Psoas muscle (tissue), 8 donors: ENCODE measurements around the gene COL5A1. TPM values are rescaled to one million over a fixed set of nuclear protein-coding genes. Genes with fewer than 3 reads are reported as not detected.
A peak's percentile ranks its signal among the peaks of the same experiment; 100 is the strongest.

Source experiments
- ATAC-seq, 4 donors: fragments of 200-7000 bp; cut with Tn5 transposase; one replicate each; pipeline ENCODE4 v1.9.1; 2020; ENCODE audit warnings: moderate library complexity in 3 of 4, mild to moderate bottlenecking in 2 of 4
- DNase-seq, 2 donors: peaks; one replicate each; pipeline ENCODE4 v3.0.0-alpha.2; 2020
- H3K27ac ChIP-seq: fragments of 200-600 bp; one replicate; pipeline ENCODE4 v1.8.0; 2022
- H3K27me3 ChIP-seq, 3 donors: fragments of 200-600 bp in 1 of 3; one replicate each; pipeline versions ENCODE4 v1.6.1 to v1.8.0; 2013 to 2022; ENCODE audit warnings: low read length in 2 of 3, mild to moderate bottlenecking in 2 of 3, moderate library complexity in 1 of 3; ENCODE audit not compliant: insufficient read depth in 3 of 3
- H3K36me3 ChIP-seq, 2 donors: fragments of 200-600 bp in 1 of 2; one replicate each; pipeline versions ENCODE4 v1.6.1 to v1.8.0; 2013 to 2022; ENCODE audit warnings: low read depth in 1 of 2, mild to moderate bottlenecking in 1 of 2, moderate library complexity in 1 of 2; ENCODE audit not compliant: insufficient read depth in 1 of 2
- H3K4me1 ChIP-seq: fragments of 200-600 bp; one replicate; pipeline ENCODE4 v1.8.0; 2022
- H3K4me3 ChIP-seq: fragments of 200-600 bp; one replicate; pipeline ENCODE4 v1.8.0; 2022; ENCODE audit warnings: mild to moderate bottlenecking
- H3K9me3 ChIP-seq: fragments of 200-600 bp; one replicate; pipeline ENCODE4 v1.8.0; 2022
- CTCF ChIP-seq: fragments of 200-600 bp; IDR thresholded peaks from one replicate; pipeline ENCODE4 v1.8.0; 2022; ENCODE audit warnings: antibody characterized with exemption
- WGBS, 3 donors: extraction: QIAGEN DNeasy Blood & Tissue Kit; methylation state at CpG; one replicate each; pipeline versions ENCODE4 v1.1.6 to v1.1.7; 2013; 5-methylcytosine and 5-hydroxymethylcytosine counted together
- intact Hi-C, 2 donors: fragments of 100-400 bp; cut with DNase I; formaldehyde crosslinking; loops; one replicate each; pipeline versions ENCODE4 v1.11.0 to v1.14.2; 2022
- polyA plus RNA-seq, 3 donors: library from polyadenylated mRNA; stranded (reverse); fragments of 200-250 nt; gene quantifications; one replicate each; pipeline ENCODE4 v1.2.3, GENCODE V29; 2013
- total RNA-seq, 4 donors: library from RNA; stranded (reverse); fragmentation: NEBNext Ultra II Directional in 2 of 4; extraction: Animal tissue kit (Norgen Biotek cat#: 25700) in 2 of 4; gene quantifications; one replicate each; pipeline versions ENCODE4 v1.2.1 to v1.2.4, GENCODE V29; 2021 to 2023
- donor health status: healthy with polysubstance abuse.
- donor health status: DM: no; HTN: no; CAD: no; lungs with moderate emphysema.
- donor health status: Bipolar disorder and iron deficiency.
- donor health status: healthy.
- donor health status: DM: yes; HTN: yes; CAD: no.
- donor health status: DM: no; HTN: no; CAD: no.
- donor health status: DM: no; HTN: no; CAD: no.
- donor health status: DM: yes; HTN: yes; CAD: no.

COL5A1 gene
- total and polyA plus RNA-seq, 7 donors: 1.7 to 11.3 (median 3.4) TPM

- H3K4me3 ChIP-seq: no peak overlapping the region
- H3K9me3 ChIP-seq: no peaks in the 10 kb centered on the region
- no peak for DNase-seq
- H3K27ac ChIP-seq: no peak overlapping the region
- WGBS, 3 donors: 85 to 91% (median 91%) methylated on average over 9 of the region's 9 CpGs
- intact Hi-C loops: no loop called here
- ATAC-seq: no peak
- no peak for TF ChIP-seq CTCF
- peaks cover 0 to 19% (median 0%) of the 10 kb centered on the region in 3 donors for H3K27me3 ChIP-seq
- H3K4me1 ChIP-seq: no peaks in the 10 kb centered on the region
- no peaks in the 10 kb centered on the region for H3K36me3 ChIP-seq
These were observed 51.4 kb downstream of the COL5A1 start for GRCh38 chr9:134693011-134693410.

GRCh38 chr9:134693641-134694367 is 52.2 kb downstream of the COL5A1 start:
- peaks cover 0 to 11% (median 0%) of the 10 kb centered on the region in 3 donors for H3K27me3 ChIP-seq
- no peaks in the 10 kb centered on the region for H3K4me1 ChIP-seq
- intact Hi-C loops: no loop called here
- WGBS, 3 donors: 52 to 59% (median 53%) methylated on average over 29 of the region's 29 CpGs
- no peak for TF ChIP-seq CTCF
- no peak overlapping the region for H3K27ac ChIP-seq
- peak; percentile 10 to 43 for DNase-seq
- H3K4me3 ChIP-seq: no peak overlapping the region
- ATAC-seq: no peak
- no peaks in the 10 kb centered on the region for H3K9me3 ChIP-seq
- H3K36me3 ChIP-seq: no peaks in the 10 kb centered on the region

GRCh38 chr9:134694368-134694665 is 52.7 kb downstream of the COL5A1 start:
- H3K4me1 ChIP-seq: no peaks in the 10 kb centered on the region
- peaks cover 0 to 9% (median 0%) of the 10 kb centered on the region in 3 donors for H3K27me3 ChIP-seq
- ATAC-seq (no peak), DNase-seq (no peak)
- intact Hi-C loops: no loop called here
- WGBS, 3 donors: 63 to 76% (median 64%) methylated on average over 6 of the region's 6 CpGs
- no peaks in the 10 kb centered on the region for H3K36me3 ChIP-seq
- TF ChIP-seq CTCF: no peak
- H3K27ac ChIP-seq: no peak overlapping the region
- H3K9me3 ChIP-seq: no peaks in the 10 kb centered on the region
- H3K4me3 ChIP-seq: no peak overlapping the region

- DNase-seq: peak; percentile 6 to 40
These were observed 53.1 kb downstream of the COL5A1 start for GRCh38 chr9:134694714-134695113.

More at GRCh38 chr9:134694714-134695113, 53.1 kb downstream of the COL5A1 start:
- no peak overlapping the region for H3K27ac ChIP-seq
- WGBS, 3 donors: 89 to 97% (median 90%) methylated on average over 12 of the region's 12 CpGs
- no peaks in the 10 kb centered on the region for H3K9me3 ChIP-seq
- no peak for ATAC-seq
- peaks cover 0 to 9% (median 0%) of the 10 kb centered on the region in 3 donors for H3K27me3 ChIP-seq
- H3K4me1 ChIP-seq: no peaks in the 10 kb centered on the region
- TF ChIP-seq CTCF: no peak
- H3K36me3 ChIP-seq: no peaks in the 10 kb centered on the region
- intact Hi-C loops: loop anchor here in 1 of 2 donors (5.0 kb wide), 1 partner anchor 43 kb away; no protein-coding TSS in a partner anchor
- no peak overlapping the region for H3K4me3 ChIP-seq
